IMR-90 (cell line): ENCODE data around the gene SURF1. TPM values are rescaled to one million over a fixed set of nuclear protein-coding genes. Genes with fewer than 3 reads are reported as not detected.

ENCODE experiments used
- ATAC-seq: fragments of 200-7000 bp; cut with Tn5 transposase; 2 replicates; pipeline ENCODE4 v1.9.1; 2020; ENCODE audit warnings: low read depth, mild to moderate bottlenecking, moderate library complexity
- BruUV-seq: library from RNA; stranded (reverse); fragments of 400-500 nt; replicated peaks from 2 replicates; lab custom pipeline; 2021; lab: Mats Ljungman, UMichigan
- CTCF ChIA-PET: fragments of 300-600 bp; formaldehyde crosslinking; extraction: SDS; loops from one replicate; lab custom pipeline; 2021; ENCODE audit warnings: antibody characterized with exemption; lab: Yijun Ruan, JAX
- POLR2A ChIA-PET: fragments of 300-600 bp; sonication (Branson Sonifier 250); formaldehyde crosslinking; loops from one replicate; lab custom pipeline; 2022; ENCODE audit warnings: antibody characterized with exemption; ENCODE audit not compliant: unreplicated experiment; lab: Charles Lee
- DNase-seq: peaks from one replicate; pipeline ENCODE4 v3.0.0; 2013
- H2AFZ ChIP-seq: replicated peaks from 2 replicates; pipeline ENCODE3; 2013; ENCODE audit warnings: low read length, mild to moderate bottlenecking; ENCODE audit not compliant: poor library complexity
- H2AK5ac ChIP-seq: 2 replicates; pipeline ENCODE4 v1.6.1; 2013; ENCODE audit warnings: low read depth, low read length, inconsistent platforms
- H2AK9ac ChIP-seq: replicated peaks from 2 replicates; pipeline ENCODE3; 2013; ENCODE audit warnings: mild to moderate bottlenecking, low read depth, low read length, moderate library complexity; ENCODE audit not compliant: poor library complexity
- H2BK120ac ChIP-seq: 2 replicates; pipeline ENCODE4 v1.6.1; 2013; ENCODE audit warnings: low read depth, low read length, inconsistent platforms
- H2BK15ac ChIP-seq: 3 replicates; pipeline ENCODE4 v1.6.1; 2013; ENCODE audit warnings: low read depth, low read length, inconsistent platforms
- H2BK20ac ChIP-seq: 2 replicates; pipeline ENCODE4 v1.6.1; 2013; ENCODE audit warnings: low read depth, mild to moderate bottlenecking, inconsistent platforms, low read length, moderate library complexity
- H2BK5ac ChIP-seq: 2 replicates; pipeline ENCODE4 v1.6.1; 2013; ENCODE audit warnings: mild to moderate bottlenecking, low read depth, low read length, inconsistent platforms; ENCODE audit not compliant: poor library complexity, severe bottlenecking
- H3K14ac ChIP-seq: replicated peaks from 2 replicates; pipeline ENCODE4 v1.6.1; 2013; ENCODE audit warnings: low read depth, low read length, inconsistent platforms
- H3K18ac ChIP-seq: 2 replicates; pipeline ENCODE4 v1.6.1; 2013; ENCODE audit warnings: low read depth, low read length, control low read depth
- H3K23ac ChIP-seq: 2 replicates; pipeline ENCODE4 v1.6.1; 2013; ENCODE audit warnings: low read depth, low read length, inconsistent platforms
- H3K27ac ChIP-seq: 2 replicates; pipeline ENCODE4 v1.5.1; 2013; ENCODE audit warnings: mild to moderate bottlenecking, control low read depth, low read length; ENCODE audit not compliant: insufficient read depth
- H3K27me3 ChIP-seq: 2 replicates; pipeline ENCODE4 v1.6.1; 2013; ENCODE audit warnings: low read length; ENCODE audit not compliant: control insufficient read depth, insufficient read depth
- H3K36me3 ChIP-seq: 2 replicates; pipeline ENCODE4 v1.6.1; 2013; ENCODE audit warnings: low read length, mixed read lengths; ENCODE audit not compliant: control insufficient read depth, insufficient read depth
- H3K4ac ChIP-seq: 2 replicates; pipeline ENCODE4 v1.6.1; 2013; ENCODE audit warnings: low read depth, low read length, inconsistent platforms
- H3K4me1 ChIP-seq: 2 replicates; pipeline ENCODE4 v1.6.1; 2013; ENCODE audit warnings: low read length, mixed read lengths; ENCODE audit not compliant: control insufficient read depth, insufficient read depth
- H3K4me2 ChIP-seq: 2 replicates; pipeline ENCODE4 v1.6.1; 2013; ENCODE audit warnings: low read depth, mild to moderate bottlenecking, control low read depth, low read length, moderate library complexity
- H3K4me3 ChIP-seq: 2 replicates; pipeline ENCODE4 v1.5.1; 2013; ENCODE audit warnings: low read depth, mild to moderate bottlenecking, control low read depth, low read length, moderate library complexity; ENCODE audit not compliant: insufficient read depth
- H3K56ac ChIP-seq: 2 replicates; pipeline ENCODE4 v1.6.1; 2013; ENCODE audit warnings: low read length, inconsistent platforms; ENCODE audit not compliant: insufficient read depth; ENCODE audit errors: extremely low read depth
- H3K79me1 ChIP-seq, 2 experiments: 2 replicates each; pipeline ENCODE4 v1.6.1; 2013; ENCODE audit warnings: low read length in 2 of 2, inconsistent platforms in 1 of 2, low read depth in 1 of 2
- H3K9ac ChIP-seq: 2 replicates; pipeline ENCODE4 v1.6.1; 2013; ENCODE audit warnings: low read depth, low read length, control low read depth
- H3K9me1 ChIP-seq: 2 replicates; pipeline ENCODE4 v1.6.1; 2013; ENCODE audit warnings: low read length, inconsistent platforms; ENCODE audit not compliant: insufficient read depth
- H3K9me3 ChIP-seq: 2 replicates; pipeline ENCODE4 v1.6.1; 2013; ENCODE audit warnings: low read length; ENCODE audit not compliant: control insufficient read depth, insufficient read depth
- H4K20me1 ChIP-seq: 2 replicates; pipeline ENCODE4 v1.6.1; 2013; ENCODE audit warnings: low read length, inconsistent platforms; ENCODE audit not compliant: insufficient read depth
- H4K5ac ChIP-seq: 2 replicates; pipeline ENCODE4 v1.6.1; 2013; ENCODE audit warnings: mild to moderate bottlenecking, low read depth, low read length, control low read depth
- H4K8ac ChIP-seq, 2 experiments: 2 replicates each; pipeline ENCODE4 v1.6.1; 2013; ENCODE audit warnings: low read depth in 2 of 2, low read length in 2 of 2, control low read depth in 1 of 2, inconsistent platforms in 1 of 2
- H4K91ac ChIP-seq: 2 replicates; pipeline ENCODE4 v1.6.1; 2013; ENCODE audit warnings: low read depth, low read length, inconsistent platforms; ENCODE audit not compliant: insufficient read depth
- BHLHE40 ChIP-seq: fragments of 150-350 bp; IDR thresholded peaks from 2 replicates; pipeline ENCODE4 v1.6.1; 2016; ENCODE audit warnings: mild to moderate bottlenecking, low read depth, low read length
- CEBPB ChIP-seq: IDR thresholded peaks from 2 replicates; pipeline ENCODE4 v1.6.1; 2012; ENCODE audit warnings: low read depth, low read length, improper control_type of control experiment
- CHD1 ChIP-seq: IDR thresholded peaks from 2 replicates; pipeline ENCODE4 v1.6.1; 2012; ENCODE audit warnings: low read depth, low read length, improper control_type of control experiment
- CTCF ChIP-seq: conservative IDR thresholded peaks from 2 replicates; pipeline ENCODE4 v1.5.1; 2012; ENCODE audit warnings: mild to moderate bottlenecking, low read depth, low read length, improper control_type of control experiment
- ELK1 ChIP-seq: fragments of 150-350 bp; IDR thresholded peaks from 2 replicates; pipeline ENCODE4 v1.6.1; 2016; ENCODE audit warnings: low read depth, mild to moderate bottlenecking, low read length, moderate library complexity, borderline replicate concordance
- FOS ChIP-seq: fragments of 150-350 bp; IDR thresholded peaks from 2 replicates; pipeline ENCODE4 v1.6.1; 2016; ENCODE audit warnings: low read depth, low read length
- MAZ ChIP-seq: IDR thresholded peaks from 2 replicates; pipeline ENCODE4 v1.6.1; 2012; ENCODE audit warnings: low read depth, mild to moderate bottlenecking, low read length, improper control_type of control experiment, moderate library complexity, borderline replicate concordance
- MXI1 ChIP-seq: IDR thresholded peaks from 2 replicates; pipeline ENCODE4 v1.6.1; 2012; ENCODE audit warnings: low read depth, mild to moderate bottlenecking, low read length, moderate library complexity, borderline replicate concordance
- NFE2L2 ChIP-seq: fragments of 150-350 bp; IDR thresholded peaks from 2 replicates; pipeline ENCODE4 v1.6.1; 2016; ENCODE audit warnings: low read depth, mild to moderate bottlenecking, low read length
- POLR2A ChIP-seq: IDR thresholded peaks from 2 replicates; pipeline ENCODE4 v1.6.1; 2012; ENCODE audit warnings: mild to moderate bottlenecking, low read depth, low read length
- RAD21 ChIP-seq: IDR thresholded peaks from 2 replicates; pipeline ENCODE4 v1.6.1; 2012; ENCODE audit warnings: low read length, improper control_type of control experiment
- RCOR1 ChIP-seq: IDR thresholded peaks from 2 replicates; pipeline ENCODE4 v1.6.1; 2012; ENCODE audit warnings: mild to moderate bottlenecking, low read length, improper control_type of control experiment; ENCODE audit not compliant: insufficient replicate concordance
- RFX5 ChIP-seq: IDR thresholded peaks from 2 replicates; pipeline ENCODE4 v1.8.0; 2012; ENCODE audit warnings: low read depth, mild to moderate bottlenecking, low read length, moderate library complexity
- SMC3 ChIP-seq: fragments of 150-350 bp; IDR thresholded peaks from 2 replicates; pipeline ENCODE4 v1.6.1; 2016; ENCODE audit warnings: low read depth, mild to moderate bottlenecking, antibody characterized with exemption, low read length, moderate library complexity
- WGBS, 2 experiments: methylation state at CpG; one replicate each; pipeline versions ENCODE4 v1.1.5 to v1.1.7; 2013; ENCODE audit warnings: missing lambda C conversion rate in 2 of 2; ENCODE audit not compliant: insufficient read length in 1 of 2; ENCODE audit errors: extremely low coverage in 2 of 2; 5-methylcytosine and 5-hydroxymethylcytosine counted together
- dilution Hi-C: fragments of 300-500 bp; cut with HindIII; formaldehyde crosslinking; loops from one replicate; pipeline ENCODE4 v1.14.3; 2018; ENCODE audit warnings: low sequenced_read_pairs; ENCODE audit not compliant: unreplicated experiment
- in situ Hi-C: fragments of 300-500 bp; cut with MboI; formaldehyde crosslinking; loops from 3 replicates; pipeline ENCODE4 v1.14.3; 2019; ENCODE audit warnings: low sequenced_read_pairs, inconsistent platforms, mixed read lengths
- intact Hi-C: fragments of 100-400 bp; cut with micrococcal nuclease; formaldehyde crosslinking; loops from 2 replicates; pipeline ENCODE4 v1.10.0; 2022
- polyA plus RNA-seq, 3 experiments: library from polyadenylated mRNA; depleted of rRNA; stranded (reverse); fragments of >200 nt; gene quantifications; 2 replicates each; pipeline ENCODE4 v1.2.3, GENCODE V29; 2012; ENCODE audit warnings: low replicate concordance in 1 of 3
- total RNA-seq: library from RNA; depleted of rRNA; stranded (reverse); fragments of >200 nt; gene quantifications from 2 replicates; pipeline ENCODE4 v1.2.3, GENCODE V29; 2012
- TF ChIP-seq, protein P1 (sequence below): fragments of 150-350 bp; IDR thresholded peaks from 2 replicates; pipeline ENCODE4 v1.6.1; 2017; ENCODE audit warnings: mild to moderate bottlenecking, antibody characterized with exemption, low read length, low read depth

The SURF1 gene
- total and polyA plus RNA-seq, 2 of the 4 experiments (the other 2 are of a cell fraction) = 15.1 to 24.5 TPM

- no peak overlapping the region for H2AK5ac ChIP-seq
- intact Hi-C loops = no loop called here
- POLR2A ChIA-PET = no interaction called here
- no peak for TF ChIP-seq NFE2L2
- TF ChIP-seq FOS = no peak
- TF ChIP-seq RFX5 = no peak
- no peak for TF ChIP-seq SMC3
- no peak for TF ChIP-seq RCOR1
- TF ChIP-seq CHD1 = no peak
- TF ChIP-seq POLR2A = no peak
- TF ChIP-seq, protein P1, sequence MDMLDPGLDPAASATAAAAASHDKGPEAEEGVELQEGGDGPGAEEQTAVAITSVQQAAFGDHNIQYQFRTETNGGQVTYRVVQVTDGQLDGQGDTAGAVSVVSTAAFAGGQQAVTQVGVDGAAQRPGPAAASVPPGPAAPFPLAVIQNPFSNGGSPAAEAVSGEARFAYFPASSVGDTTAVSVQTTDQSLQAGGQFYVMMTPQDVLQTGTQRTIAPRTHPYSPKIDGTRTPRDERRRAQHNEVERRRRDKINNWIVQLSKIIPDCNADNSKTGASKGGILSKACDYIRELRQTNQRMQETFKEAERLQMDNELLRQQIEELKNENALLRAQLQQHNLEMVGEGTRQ = no peak
- no peak for TF ChIP-seq ELK1
- TF ChIP-seq MXI1 = no peak
- no peak for TF ChIP-seq MAZ
- TF ChIP-seq CEBPB = no peak
- no peak for TF ChIP-seq RAD21
- no peak for TF ChIP-seq BHLHE40
- no peak for TF ChIP-seq CTCF
Observed at GRCh38 chr9:133341369-133342068, 14.8 kb downstream of the SURF1 start.

More at GRCh38 chr9:133341369-133342068, 14.8 kb downstream of the SURF1 start:
- Histone ChIP-seq H2BK20ac (no peak overlapping the region), H2BK120ac (no peak overlapping the region), H3K9me1 (peaks cover 4% of the 10 kb centered on the region; the same call in 1 of the 2 replicates), H2AK9ac (no peak overlapping the region), H3K9ac (no peak overlapping the region), H3K23ac (no peak overlapping the region), H3K4me1 (peaks cover 4% of the 10 kb centered on the region), H3K4me2 (no peak overlapping the region), H3K9me3 (no peaks in the 10 kb centered on the region), H3K36me3 (peaks cover 63% of the 10 kb centered on the region), H3K18ac (no peak overlapping the region), H2BK5ac (no peak overlapping the region), H3K27me3 (no peaks in the 10 kb centered on the region), H2BK15ac (no peak overlapping the region), H3K56ac (no peak overlapping the region), H4K8ac (no peak overlapping the region), H4K91ac (no peak overlapping the region), H3K27ac (no peak overlapping the region), H3K4me3 (no peak overlapping the region), H2AFZ (no peak overlapping the region), H3K14ac (no peak overlapping the region), H3K79me1 (peaks cover 15 to 35% of the 10 kb centered on the region in 2 experiments; a peak in 3 of 4 replicates), H3K4ac (no peak overlapping the region), H4K5ac (no peak overlapping the region), H4K20me1 (peaks cover 7% of the 10 kb centered on the region; the same call in 1 of the 2 replicates)
- dilution Hi-C loops = no loop called here
- BruUV-seq = no TSS peak
- 90% methylated on average over 9 of the region's 15 CpGs; no CpG with 5 or more reads in 1 of the 2 experiments for WGBS, 2 experiments
- CTCF ChIA-PET = interaction anchor here (0.6 kb wide), 2 partner anchors 14 to 22 kb away, joined by 3 read pairs; no protein-coding TSS in a partner anchor
- DNase-seq (no peak), ATAC-seq (no peak)
- in situ Hi-C loops = no loop called here
